ENCODE data around the gene CEP350.

The CEP350 gene

DNA sequence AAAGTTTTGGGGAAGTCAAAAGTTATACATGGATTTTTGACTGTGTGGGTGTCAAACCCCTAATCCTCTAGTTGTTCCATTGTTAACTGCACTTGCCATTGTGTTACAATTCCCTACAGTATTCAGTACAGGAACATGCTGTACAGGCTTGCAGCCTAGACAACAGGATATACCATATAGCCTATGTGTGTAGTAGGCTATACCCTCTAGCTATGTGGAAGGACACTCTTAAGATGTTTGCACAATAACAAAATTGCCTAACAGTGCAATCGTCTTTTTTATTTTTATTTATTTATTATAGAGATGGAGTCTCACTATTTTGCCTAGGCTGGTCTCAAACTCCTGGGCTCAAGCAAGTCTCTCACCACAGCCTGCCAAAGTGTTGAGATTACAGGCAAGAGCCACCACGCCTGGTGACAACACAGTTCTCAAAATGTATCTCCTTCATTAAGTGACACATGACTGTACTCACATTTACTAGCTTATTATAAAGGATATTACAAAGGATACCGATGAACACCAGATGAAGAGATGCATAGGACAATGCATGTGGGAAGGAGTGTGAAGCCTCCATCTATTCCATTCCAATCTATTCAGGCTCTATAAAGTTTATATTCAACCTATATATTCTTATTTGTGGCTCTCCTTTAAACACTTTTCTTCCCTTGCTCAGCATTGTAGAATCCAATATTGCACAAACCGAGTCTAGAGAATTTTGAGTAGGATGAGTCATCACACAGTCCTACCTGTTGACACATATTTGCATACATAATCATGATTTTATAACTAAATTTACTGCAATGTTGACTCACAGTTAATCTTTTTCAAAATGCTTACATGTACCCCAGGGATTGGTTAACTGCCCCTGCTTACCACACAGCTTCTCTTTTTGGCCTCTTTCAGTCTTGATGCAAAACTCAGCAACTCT is 28.4 kb upstream of the CEP350 start:
- no peaks in the 10 kb centered on the region for H3K79me2 ChIP-seq (ENCODE audit: control insufficient read depth, insufficient read depth, low read length, unreplicated experiment)
- peaks cover 15% of the 10 kb centered on the region for H3K4me1 ChIP-seq (ENCODE audit: control insufficient read depth, insufficient read depth, low read length, unreplicated experiment)
- peak overlapping the region; percentile 58 for H3K27ac ChIP-seq (ENCODE audit: low read depth, low read length)

DNA sequence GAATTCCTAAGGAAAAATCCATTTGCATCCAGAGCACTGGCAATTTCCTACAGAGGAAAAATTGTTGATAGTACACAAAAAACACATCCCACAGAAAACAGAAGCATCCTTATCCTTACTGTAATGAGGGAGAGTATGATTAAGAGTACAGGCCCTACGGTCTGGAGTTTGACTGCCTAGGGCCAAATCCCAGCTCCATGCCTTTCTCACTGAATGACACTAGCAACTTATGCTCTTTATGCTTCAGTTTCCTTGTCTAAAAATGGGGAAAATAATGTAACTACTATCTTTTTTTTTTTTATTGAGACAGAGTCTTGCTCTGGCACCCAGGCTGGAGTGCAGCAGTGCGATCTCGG is 27.8 kb upstream of the CEP350 start:
- Histone ChIP-seq H3K27me3 (ENCODE audit: insufficient read depth, low read length) (no peaks in the 10 kb centered on the region), H3K27ac (ENCODE audit: low read depth, low read length) (peak overlapping the region; percentile 15; the same call in 1 of the 2 replicates), H3K79me2 (ENCODE audit: control insufficient read depth, insufficient read depth, low read length, unreplicated experiment) (no peaks in the 10 kb centered on the region), H2AFZ (ENCODE audit: low read length, unreplicated experiment) (peak overlapping the region; percentile 31), H3K4me1 (ENCODE audit: control insufficient read depth, insufficient read depth, low read length, unreplicated experiment) (peaks cover 15% of the 10 kb centered on the region), H3K36me3 (ENCODE audit: insufficient read depth, low read length) (no peaks in the 10 kb centered on the region), H3K4me3 (ENCODE audit: low read depth, low read length) (no peak overlapping the region)

More for the DNA sequence above, 28.4 kb upstream of the CEP350 start:
- no peak overlapping the region for H2AFZ ChIP-seq (ENCODE audit: low read length, unreplicated experiment)
- H3K27me3 ChIP-seq (ENCODE audit: insufficient read depth, low read length) = no peaks in the 10 kb centered on the region
- no peaks in the 10 kb centered on the region for H3K36me3 ChIP-seq (ENCODE audit: insufficient read depth, low read length)
- no peak overlapping the region for H3K4me3 ChIP-seq (ENCODE audit: low read depth, low read length)

DNA sequence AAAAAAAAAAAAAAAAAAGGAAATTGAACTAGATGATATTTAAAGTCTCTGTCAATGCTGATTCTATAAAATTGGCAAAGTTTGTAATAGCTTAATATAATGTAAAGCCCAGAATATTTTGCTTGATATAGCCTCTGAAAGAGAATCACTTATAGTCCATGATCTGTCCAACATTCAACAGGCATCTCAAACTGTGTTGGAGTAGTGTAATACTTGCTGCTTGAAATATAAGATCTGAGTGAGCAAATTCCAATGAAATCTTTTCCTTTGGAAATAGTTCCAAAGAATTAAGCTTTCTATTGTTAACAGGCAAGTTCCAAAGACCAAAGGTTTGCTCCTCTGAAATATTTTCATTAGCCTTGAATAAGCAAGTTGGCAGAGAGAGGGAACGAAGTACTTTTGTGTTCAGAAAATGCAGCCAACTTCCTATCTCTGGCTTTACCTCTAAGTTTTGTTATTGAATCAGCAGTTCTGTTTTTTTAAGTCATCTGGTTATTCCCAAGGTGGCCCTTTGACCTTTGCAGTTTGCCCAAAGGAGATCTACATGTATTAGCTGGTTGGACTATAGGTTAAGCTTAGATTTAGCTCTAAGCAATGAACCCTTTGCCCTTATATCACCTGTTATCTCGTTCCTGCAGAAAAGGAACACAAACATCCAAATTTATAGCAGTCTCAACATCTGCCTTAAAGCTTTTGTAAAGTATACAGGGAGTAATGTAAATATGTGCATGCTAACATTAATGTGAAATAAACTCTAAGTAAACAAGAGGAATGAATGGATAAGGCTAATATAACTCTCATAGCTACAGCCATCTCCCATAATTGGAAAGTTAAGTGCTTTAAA is 24.4 kb upstream of the CEP350 start:
- Histone ChIP-seq H3K36me3 (ENCODE audit: insufficient read depth, low read length) (no peaks in the 10 kb centered on the region), H2AFZ (ENCODE audit: low read length, unreplicated experiment) (no peak overlapping the region), H3K4me1 (ENCODE audit: control insufficient read depth, insufficient read depth, low read length, unreplicated experiment) (peaks cover 15% of the 10 kb centered on the region), H3K79me2 (ENCODE audit: control insufficient read depth, insufficient read depth, low read length, unreplicated experiment) (no peaks in the 10 kb centered on the region), H3K27me3 (ENCODE audit: insufficient read depth, low read length) (no peaks in the 10 kb centered on the region), H3K4me3 (ENCODE audit: low read depth, low read length) (no peak overlapping the region), H3K27ac (ENCODE audit: low read depth, low read length) (no peak overlapping the region)

DNA sequence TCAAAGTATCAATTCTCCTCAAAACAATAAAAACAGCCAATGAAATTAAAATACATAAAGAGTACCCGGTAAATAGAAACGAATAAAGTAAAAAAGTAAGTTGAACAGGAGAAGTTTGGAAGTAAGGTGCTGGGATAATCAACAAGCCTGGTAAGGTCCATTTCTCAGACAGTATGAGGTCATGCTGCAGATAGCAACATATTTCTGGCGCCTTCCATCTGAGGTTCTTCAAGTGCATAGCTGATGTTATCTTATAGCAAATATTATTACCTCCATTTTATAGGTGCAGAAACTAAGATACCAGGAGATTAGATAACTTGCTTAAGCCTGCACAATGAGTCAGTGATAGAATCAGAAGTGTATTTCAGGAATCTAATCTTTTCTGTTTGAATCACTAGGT is 23.7 kb upstream of the CEP350 start:
- Histone ChIP-seq H3K79me2 (ENCODE audit: control insufficient read depth, insufficient read depth, low read length, unreplicated experiment) (no peaks in the 10 kb centered on the region), H3K36me3 (ENCODE audit: insufficient read depth, low read length) (no peaks in the 10 kb centered on the region), H3K27me3 (ENCODE audit: insufficient read depth, low read length) (no peaks in the 10 kb centered on the region), H3K4me1 (ENCODE audit: control insufficient read depth, insufficient read depth, low read length, unreplicated experiment) (peaks cover 9% of the 10 kb centered on the region), H3K27ac (ENCODE audit: low read depth, low read length) (no peak overlapping the region), H2AFZ (ENCODE audit: low read length, unreplicated experiment) (no peak overlapping the region), H3K4me3 (ENCODE audit: low read depth, low read length) (no peak overlapping the region)

DNA sequence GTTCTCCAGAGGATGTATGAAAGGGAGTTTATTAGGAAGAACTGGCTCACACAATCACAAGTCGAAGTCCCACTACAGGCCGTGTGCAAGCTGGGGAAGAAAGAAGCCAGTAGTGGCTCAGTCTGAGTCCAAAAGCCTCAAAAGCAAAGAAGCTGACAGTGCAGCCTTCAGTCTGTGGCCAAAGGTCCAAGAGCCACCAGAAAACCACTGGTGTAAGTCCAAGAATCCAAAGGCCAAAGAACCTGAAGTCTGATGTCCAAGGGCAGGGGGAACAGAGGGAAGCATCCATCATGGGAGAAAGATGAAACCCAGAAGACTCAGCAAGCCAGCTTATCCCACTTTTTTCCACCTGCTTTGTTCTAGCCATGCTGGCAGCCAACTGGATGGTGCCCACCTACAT is 21.4 kb upstream of the CEP350 start:
- H3K4me3 ChIP-seq (ENCODE audit: low read depth, low read length) = no peak overlapping the region
- H3K79me2 ChIP-seq (ENCODE audit: control insufficient read depth, insufficient read depth, low read length, unreplicated experiment) = no peaks in the 10 kb centered on the region
- no peaks in the 10 kb centered on the region for H3K27me3 ChIP-seq (ENCODE audit: insufficient read depth, low read length)
- no peaks in the 10 kb centered on the region for H3K4me1 ChIP-seq (ENCODE audit: control insufficient read depth, insufficient read depth, low read length, unreplicated experiment)
- H3K27ac ChIP-seq (ENCODE audit: low read depth, low read length) = no peak overlapping the region
- H3K36me3 ChIP-seq (ENCODE audit: insufficient read depth, low read length) = no peaks in the 10 kb centered on the region
- no peak overlapping the region for H2AFZ ChIP-seq (ENCODE audit: low read length, unreplicated experiment)

DNA sequence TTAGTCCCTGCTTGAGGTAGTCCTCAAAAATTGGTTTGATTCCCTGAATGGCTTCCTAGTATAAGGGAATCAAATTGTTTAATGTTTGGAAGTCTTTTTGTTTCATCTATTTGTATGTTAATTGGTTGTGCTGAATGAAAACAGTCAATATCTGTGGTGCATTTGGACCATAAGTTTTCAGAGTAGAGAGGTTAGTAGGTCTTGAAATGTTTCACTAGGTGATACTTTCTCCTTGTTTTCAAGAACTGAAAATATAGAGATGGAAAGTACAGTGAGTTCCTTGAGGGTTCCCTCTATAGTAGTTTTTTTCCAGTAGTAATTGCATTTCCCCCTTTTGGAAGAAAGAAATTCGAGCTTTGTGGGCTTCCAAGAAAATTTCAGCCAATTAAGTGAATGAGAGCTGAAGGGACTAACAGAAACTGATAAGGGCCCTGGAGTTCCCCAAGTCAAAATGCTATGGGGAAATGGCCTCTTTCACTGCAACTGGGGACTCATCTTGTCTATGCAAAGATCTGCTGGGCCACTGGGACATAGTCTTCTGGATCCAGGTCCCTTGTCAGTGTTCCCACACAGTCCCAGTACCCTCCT is 18.6 kb upstream of the CEP350 start:
- Histone ChIP-seq H3K27ac (ENCODE audit: low read depth, low read length) (no peak overlapping the region), H2AFZ (ENCODE audit: low read length, unreplicated experiment) (no peak overlapping the region), H3K4me1 (ENCODE audit: control insufficient read depth, insufficient read depth, low read length, unreplicated experiment) (no peaks in the 10 kb centered on the region), H3K36me3 (ENCODE audit: insufficient read depth, low read length) (no peaks in the 10 kb centered on the region), H3K79me2 (ENCODE audit: control insufficient read depth, insufficient read depth, low read length, unreplicated experiment) (no peaks in the 10 kb centered on the region), H3K4me3 (ENCODE audit: low read depth, low read length) (no peak overlapping the region), H3K27me3 (ENCODE audit: insufficient read depth, low read length) (no peaks in the 10 kb centered on the region)

DNA sequence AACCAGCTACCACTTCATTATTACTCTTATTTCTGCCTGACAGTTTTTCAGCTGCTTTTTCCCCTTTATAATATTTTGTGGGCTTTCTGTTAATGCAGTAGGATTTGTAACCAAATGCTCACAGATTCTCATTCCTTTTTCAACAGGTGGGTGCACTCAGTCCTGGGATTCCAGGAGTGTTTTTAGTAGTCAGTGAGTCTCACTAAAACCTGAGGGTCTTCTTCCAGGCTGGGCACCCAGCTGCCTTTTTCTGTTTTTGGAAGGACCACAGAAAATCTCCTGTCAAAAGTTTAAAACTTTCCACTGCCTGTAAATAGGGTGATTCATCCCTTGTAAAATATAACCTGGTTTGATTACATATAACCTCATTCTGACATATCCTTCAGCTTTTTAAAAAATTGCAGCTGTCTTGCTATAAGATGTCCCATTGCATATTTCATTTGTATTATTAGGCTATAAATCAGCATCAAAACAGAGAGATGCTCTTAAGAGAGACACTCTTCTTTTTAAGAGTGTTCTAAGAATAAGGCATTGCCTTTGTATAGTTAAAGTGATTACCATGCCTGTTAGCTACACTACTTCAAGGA is 16.8 kb upstream of the CEP350 start:
- H3K36me3 ChIP-seq (ENCODE audit: insufficient read depth, low read length) = no peaks in the 10 kb centered on the region
- no peak overlapping the region for H3K4me3 ChIP-seq (ENCODE audit: low read depth, low read length)
- no peaks in the 10 kb centered on the region for H3K27me3 ChIP-seq (ENCODE audit: insufficient read depth, low read length)
- no peak overlapping the region for H3K27ac ChIP-seq (ENCODE audit: low read depth, low read length)
- H2AFZ ChIP-seq (ENCODE audit: low read length, unreplicated experiment) = no peak overlapping the region
- H3K4me1 ChIP-seq (ENCODE audit: control insufficient read depth, insufficient read depth, low read length, unreplicated experiment) = no peaks in the 10 kb centered on the region
- H3K79me2 ChIP-seq (ENCODE audit: control insufficient read depth, insufficient read depth, low read length, unreplicated experiment) = no peaks in the 10 kb centered on the region

DNA sequence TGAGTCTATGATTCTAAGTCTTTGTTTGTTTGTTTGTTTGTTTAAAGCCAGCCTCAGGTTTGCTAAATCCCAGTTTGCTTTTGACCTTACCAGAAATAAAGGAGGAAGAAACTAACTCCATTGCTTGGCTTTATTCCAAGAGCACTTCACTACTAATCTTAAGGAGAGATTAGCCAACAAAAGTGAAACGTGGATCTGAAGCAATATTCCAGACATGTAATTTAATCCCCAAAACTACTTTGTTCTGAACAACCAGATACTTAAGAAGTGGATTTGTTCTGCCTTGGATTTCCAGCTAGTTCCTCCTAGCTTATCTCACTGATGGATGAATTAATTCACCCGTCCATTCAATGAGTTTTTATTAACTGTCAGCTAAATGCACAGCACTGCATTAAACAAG is 15.9 kb upstream of the CEP350 start:
- no peak overlapping the region for H2AFZ ChIP-seq (ENCODE audit: low read length, unreplicated experiment)
- no peaks in the 10 kb centered on the region for H3K27me3 ChIP-seq (ENCODE audit: insufficient read depth, low read length)
- H3K36me3 ChIP-seq (ENCODE audit: insufficient read depth, low read length) = no peaks in the 10 kb centered on the region

DNA sequence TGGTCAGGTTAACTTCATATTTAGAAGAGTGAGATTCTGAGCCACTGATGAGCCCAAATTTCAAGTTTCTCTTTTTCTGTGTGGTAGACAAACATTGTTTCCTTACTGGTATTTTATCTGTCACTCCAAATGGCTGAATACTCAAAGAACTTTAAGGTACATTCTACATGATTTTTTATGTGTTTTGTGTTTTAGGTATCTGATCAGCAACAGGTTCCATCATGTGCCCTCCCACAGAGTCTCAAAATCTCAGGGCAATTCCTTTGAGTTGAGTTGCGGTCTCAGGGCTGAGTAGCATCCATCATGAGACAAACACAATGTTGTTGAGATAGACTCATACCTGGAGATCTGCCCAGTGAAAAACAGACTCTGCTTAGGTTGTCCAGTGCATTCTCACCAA is 14.7 kb upstream of the CEP350 start:
- Histone ChIP-seq H3K27ac (ENCODE audit: low read depth, low read length) (no peak overlapping the region), H3K4me3 (ENCODE audit: low read depth, low read length) (no peak overlapping the region), H3K36me3 (ENCODE audit: insufficient read depth, low read length) (no peaks in the 10 kb centered on the region), H3K79me2 (ENCODE audit: control insufficient read depth, insufficient read depth, low read length, unreplicated experiment) (no peaks in the 10 kb centered on the region), H2AFZ (ENCODE audit: low read length, unreplicated experiment) (no peak overlapping the region), H3K27me3 (ENCODE audit: insufficient read depth, low read length) (no peaks in the 10 kb centered on the region), H3K4me1 (ENCODE audit: control insufficient read depth, insufficient read depth, low read length, unreplicated experiment) (no peaks in the 10 kb centered on the region)

More for the DNA sequence above, 15.9 kb upstream of the CEP350 start:
- H3K79me2 ChIP-seq (ENCODE audit: control insufficient read depth, insufficient read depth, low read length, unreplicated experiment) = no peaks in the 10 kb centered on the region
- H3K4me1 ChIP-seq (ENCODE audit: control insufficient read depth, insufficient read depth, low read length, unreplicated experiment) = no peaks in the 10 kb centered on the region
- no peak overlapping the region for H3K27ac ChIP-seq (ENCODE audit: low read depth, low read length)
- H3K4me3 ChIP-seq (ENCODE audit: low read depth, low read length) = no peak overlapping the region

DNA sequence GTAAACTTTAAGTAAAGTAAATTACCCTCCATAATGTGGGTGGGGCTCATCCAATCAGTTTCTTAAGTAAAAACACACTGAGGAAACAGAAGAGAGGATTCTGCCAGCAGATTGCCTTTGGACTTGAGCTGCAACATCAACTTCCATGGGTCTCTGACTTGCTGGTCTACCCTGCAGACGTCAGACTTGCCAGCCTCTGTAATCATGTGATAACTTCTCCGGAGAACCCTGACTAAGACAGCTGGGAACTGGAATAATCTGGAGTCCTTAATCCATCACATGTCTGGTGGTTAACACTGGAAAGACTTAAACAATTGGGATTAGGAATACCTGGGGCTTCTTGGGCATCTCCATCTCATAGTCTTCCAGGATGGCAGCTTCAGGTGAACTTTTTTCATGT is 13.2 kb upstream of the CEP350 start:
- Histone ChIP-seq H3K4me3 (ENCODE audit: low read depth, low read length) (no peak overlapping the region), H3K27me3 (ENCODE audit: insufficient read depth, low read length) (no peaks in the 10 kb centered on the region), H2AFZ (ENCODE audit: low read length, unreplicated experiment) (no peak overlapping the region), H3K4me1 (ENCODE audit: control insufficient read depth, insufficient read depth, low read length, unreplicated experiment) (no peaks in the 10 kb centered on the region), H3K79me2 (ENCODE audit: control insufficient read depth, insufficient read depth, low read length, unreplicated experiment) (no peaks in the 10 kb centered on the region), H3K36me3 (ENCODE audit: insufficient read depth, low read length) (no peaks in the 10 kb centered on the region), H3K27ac (ENCODE audit: low read depth, low read length) (no peak overlapping the region)

Data from ACC112 (cell line).